HEK293T (cell line): Measurements from ENCODE around the gene SORT1.

Source experiments
- ARNT ChIP-seq: fragments of 450-650 bp; IDR thresholded peaks from 2 replicates; pipeline ENCODE4 v1.6.1; 2017; ENCODE audit warnings: mild to moderate bottlenecking
- BHLHE40 ChIP-seq: fragments of 450-650 bp; IDR thresholded peaks from 2 replicates; pipeline ENCODE4 v1.6.1; 2016; ENCODE audit warnings: mild to moderate bottlenecking, moderate library complexity, borderline replicate concordance
- ELF4 ChIP-seq: fragments of 450-650 bp; IDR thresholded peaks from 2 replicates; pipeline ENCODE4 v1.6.1; 2017; ENCODE audit warnings: antibody characterized with exemption
- FOXA1 ChIP-seq: fragments of 450-650 bp; IDR thresholded peaks from 2 replicates; pipeline ENCODE4 v1.6.1; 2016; ENCODE audit warnings: mild to moderate bottlenecking
- FOXK2 ChIP-seq: fragments of 450-650 bp; IDR thresholded peaks from 2 replicates; pipeline ENCODE4 v1.6.1; 2016; ENCODE audit warnings: mild to moderate bottlenecking
- FOXM1 ChIP-seq: fragments of 450-650 bp; IDR thresholded peaks from 2 replicates; pipeline ENCODE4 v1.6.1; 2017; ENCODE audit warnings: mild to moderate bottlenecking, borderline replicate concordance
- HDGF ChIP-seq: fragments of 450-650 bp; IDR thresholded peaks from 2 replicates; pipeline ENCODE4 v1.6.1; 2017; ENCODE audit warnings: antibody characterized with exemption, borderline replicate concordance
- LEF1 ChIP-seq: fragments of 450-650 bp; IDR thresholded peaks from 2 replicates; pipeline ENCODE4 v1.6.1; 2017; ENCODE audit warnings: mild to moderate bottlenecking, borderline replicate concordance
- NFRKB ChIP-seq: fragments of 450-650 bp; IDR thresholded peaks from 2 replicates; pipeline ENCODE4 v1.6.1; 2016; ENCODE audit warnings: mild to moderate bottlenecking, moderate library complexity
- SP1 ChIP-seq: fragments of 450-650 bp; IDR thresholded peaks from 2 replicates; pipeline ENCODE4 v1.6.1; 2017
- SUZ12 ChIP-seq: fragments of 450-650 bp; IDR thresholded peaks from 2 replicates; pipeline ENCODE4 v1.6.1; 2016; ENCODE audit warnings: mild to moderate bottlenecking
- TARDBP ChIP-seq: fragments of 450-650 bp; IDR thresholded peaks from 2 replicates; pipeline ENCODE4 v1.6.1; 2016
- ZNF384 ChIP-seq: fragments of 450-650 bp; IDR thresholded peaks from 2 replicates; pipeline ENCODE4 v1.6.1; 2016
- TF ChIP-seq, protein P1 (sequence below): fragments of 450-650 bp; IDR thresholded peaks from 2 replicates; pipeline ENCODE4 v1.6.1; 2016

- TF ChIP-seq, protein P1, sequence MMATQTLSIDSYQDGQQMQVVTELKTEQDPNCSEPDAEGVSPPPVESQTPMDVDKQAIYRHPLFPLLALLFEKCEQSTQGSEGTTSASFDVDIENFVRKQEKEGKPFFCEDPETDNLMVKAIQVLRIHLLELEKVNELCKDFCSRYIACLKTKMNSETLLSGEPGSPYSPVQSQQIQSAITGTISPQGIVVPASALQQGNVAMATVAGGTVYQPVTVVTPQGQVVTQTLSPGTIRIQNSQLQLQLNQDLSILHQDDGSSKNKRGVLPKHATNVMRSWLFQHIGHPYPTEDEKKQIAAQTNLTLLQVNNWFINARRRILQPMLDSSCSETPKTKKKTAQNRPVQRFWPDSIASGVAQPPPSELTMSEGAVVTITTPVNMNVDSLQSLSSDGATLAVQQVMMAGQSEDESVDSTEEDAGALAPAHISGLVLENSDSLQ = no peak
- TF ChIP-seq SP1 = no peak
- no peak for TF ChIP-seq FOXA1
- TF ChIP-seq ELF4 = peak; percentile 80
- no peak for TF ChIP-seq LEF1
- no peak for TF ChIP-seq TARDBP
- TF ChIP-seq FOXM1 = no peak
- TF ChIP-seq SUZ12 = no peak
- no peak for TF ChIP-seq HDGF
- no peak for TF ChIP-seq NFRKB
- TF ChIP-seq ZNF384 = no peak
- no peak for TF ChIP-seq BHLHE40
- TF ChIP-seq FOXK2 = no peak
- no peak for TF ChIP-seq ARNT
Observed at GRCh38 chr1:109426281-109427170, 28.8 kb upstream of the SORT1 start, which contains the start of gene PSMA5.
